Mucosa of gallbladder (tissue), 1 donor: Measurements from ENCODE around the gene SNX9. TPM values are rescaled to one million over a fixed set of nuclear protein-coding genes. Genes with fewer than 3 reads are reported as not detected.

Experiments
- DNase-seq: peaks from one replicate; pipeline ENCODE4 v3.0.0-alpha.2; 2020; ENCODE audit warnings: low spot score
- total RNA-seq: library from RNA; stranded (reverse); gene quantifications from one replicate; pipeline ENCODE4 v1.2.1, GENCODE V29; 2021
- donor health status: DM: no; HTN: no; CAD: no.

The SNX9 gene
- total RNA-seq, 1 donor from 2014 or later = 56.7 TPM

DNA sequence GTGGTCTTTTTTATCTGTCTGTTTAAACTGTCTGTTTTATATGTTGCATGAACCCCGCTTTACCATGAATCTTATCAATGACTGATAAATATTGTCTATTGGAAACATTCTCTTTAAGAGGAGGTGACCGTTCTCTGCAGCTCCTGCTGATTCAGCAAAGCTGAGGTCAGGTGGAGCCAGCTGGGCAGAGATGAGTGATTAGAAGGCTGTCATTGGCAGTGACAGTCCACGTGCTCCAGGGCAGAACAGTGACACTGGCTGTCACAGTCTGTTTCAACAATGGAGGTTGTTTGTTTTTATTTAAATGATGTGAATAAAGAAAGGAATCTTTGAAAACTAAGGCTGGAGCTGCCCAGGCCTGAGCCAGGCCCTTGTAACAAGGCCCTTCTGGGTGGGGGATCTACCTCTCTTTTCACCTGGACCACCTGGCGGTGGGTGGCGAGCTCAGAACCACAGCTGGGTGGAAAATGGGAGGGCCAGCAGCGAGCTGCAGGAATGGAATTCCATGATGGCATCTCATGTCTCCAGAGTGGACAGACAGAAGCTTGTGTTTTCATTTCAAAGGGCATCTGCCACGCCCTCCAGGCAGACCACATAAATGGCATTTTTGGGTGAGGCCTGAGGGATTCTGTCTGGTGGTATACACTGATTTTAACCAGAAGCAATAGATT is 171.2 kb downstream of the SNX9 start:
- DNase-seq = no peak

Other genes with a start within 250 kb of the SNX9 start
- gene SYNJ2, start 158.6 kb downstream of the SNX9 start, total RNA-seq = 26.8 TPM